KBM-7 (cell line): ENCODE results near the gene ANKRD34B.

Experiments
- DNase-seq: peaks from one replicate; pipeline ENCODE4 v3.0.0-alpha.2; 2015
- in situ Hi-C: fragments of 300-500 bp; cut with MboI; formaldehyde crosslinking; loops from 2 replicates; pipeline ENCODE4 v1.14.3; 2020; ENCODE audit warnings: low sequenced_read_pairs, low pct_unique_long_range_greater_than_20kb, mixed read lengths

The ANKRD34B gene

DNA sequence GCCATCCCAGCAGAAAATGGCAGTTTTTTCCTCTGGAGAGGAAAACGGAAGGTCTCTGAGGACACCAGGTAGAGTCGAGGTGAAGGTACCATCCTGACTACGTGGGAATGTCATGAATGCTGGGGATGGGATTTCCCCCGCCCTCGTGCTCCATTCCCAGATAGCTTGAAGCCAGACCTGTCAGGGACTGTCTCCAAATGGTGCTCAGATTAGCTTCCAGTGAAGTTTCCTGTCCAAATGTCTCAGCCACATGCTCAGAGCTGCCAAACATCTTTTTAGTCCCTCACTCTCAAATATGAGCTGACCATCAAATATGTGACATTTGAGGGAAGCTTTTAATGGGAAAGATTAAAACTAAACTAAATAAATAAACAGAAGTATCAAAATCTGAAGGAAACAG is 7.6 kb upstream of the ANKRD34B start:
- in situ Hi-C loops: no loop called here
- DNase-seq: no peak

DNA sequence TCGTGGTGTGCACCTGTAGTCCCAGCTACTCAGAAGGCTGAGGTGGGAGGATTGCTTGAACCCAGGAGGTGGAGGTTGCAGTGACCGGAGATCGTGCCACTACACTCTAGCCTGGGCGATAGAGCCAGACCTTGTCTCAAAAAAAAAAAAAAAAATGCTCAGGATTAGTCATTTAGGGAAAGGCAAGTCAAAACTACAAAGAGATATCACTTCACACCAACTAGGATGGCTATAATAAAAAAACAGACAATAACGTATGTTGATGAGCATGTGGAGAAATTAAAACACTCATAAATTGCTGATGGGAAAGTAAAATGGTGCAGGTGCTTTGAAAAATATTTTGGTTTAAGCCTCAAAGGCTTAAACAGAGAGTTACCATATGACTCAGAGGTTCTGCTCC is 6.3 kb upstream of the ANKRD34B start:
- no peak for DNase-seq
- in situ Hi-C loops: no loop called here

DNA sequence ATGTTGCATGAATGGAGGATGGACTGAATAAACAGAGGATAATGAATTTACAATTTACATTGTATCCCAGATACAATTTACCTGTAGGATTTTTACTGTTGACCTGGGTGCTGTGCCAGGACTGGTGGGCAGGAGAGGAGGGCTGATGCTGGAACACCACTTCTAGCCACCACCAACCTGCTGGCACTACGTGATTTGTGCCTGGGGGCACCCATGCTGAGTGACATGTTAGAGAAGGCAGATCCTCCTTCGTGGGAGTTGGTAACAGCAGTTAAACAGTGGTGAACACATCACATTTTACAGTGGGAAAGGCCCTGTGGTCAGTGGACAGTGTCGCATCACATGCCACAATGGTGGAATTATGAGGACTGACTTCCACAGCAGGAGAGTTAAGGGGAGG is 3.0 kb upstream of the ANKRD34B start:
- in situ Hi-C loops: no loop called here
- DNase-seq: no peak

DNA sequence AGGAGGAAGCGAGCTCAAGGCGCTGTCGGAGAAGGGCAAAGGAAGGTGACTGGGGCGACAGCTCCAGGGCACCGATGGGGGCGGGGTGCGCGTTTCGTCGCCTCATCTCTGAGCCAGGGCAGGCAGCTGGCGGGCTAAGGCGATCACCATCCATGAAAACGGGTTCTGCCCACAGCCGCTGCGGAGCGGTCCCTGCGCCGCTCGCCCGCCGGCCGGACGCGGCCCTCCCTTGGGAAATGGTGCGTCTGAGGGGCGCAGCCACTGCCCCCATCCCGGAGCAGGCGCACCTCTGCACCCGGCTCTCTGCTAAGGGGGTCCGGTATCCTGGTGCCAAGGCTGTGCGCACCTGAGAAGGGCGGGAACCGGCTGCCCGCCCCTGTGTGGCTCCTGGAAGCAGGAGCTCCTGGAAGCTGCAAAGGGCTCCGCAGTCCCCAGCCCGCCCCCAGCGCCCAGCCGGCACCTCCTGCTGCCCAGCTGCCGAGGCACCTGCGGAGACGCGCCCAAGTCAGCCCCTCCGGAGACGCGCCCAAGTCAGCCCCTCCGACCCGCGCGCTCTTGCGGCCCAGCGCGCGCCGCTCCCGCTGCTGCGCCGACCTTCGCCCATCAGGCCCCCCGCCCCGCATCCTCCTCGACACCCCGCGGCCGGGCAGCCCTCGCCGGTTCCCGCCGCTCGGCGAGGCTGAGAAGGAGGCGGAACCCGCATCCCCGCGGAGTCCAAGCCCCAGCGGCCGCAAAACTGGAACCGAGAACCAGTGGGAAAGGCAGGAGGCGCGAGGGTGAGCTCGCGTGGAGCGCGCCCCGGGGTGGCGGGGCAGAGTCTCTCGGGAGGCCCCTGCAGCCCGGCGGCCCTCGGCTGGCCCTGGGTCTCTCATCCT is 757 bp downstream of the ANKRD34B start:
- in situ Hi-C loops: no loop called here

DNA sequence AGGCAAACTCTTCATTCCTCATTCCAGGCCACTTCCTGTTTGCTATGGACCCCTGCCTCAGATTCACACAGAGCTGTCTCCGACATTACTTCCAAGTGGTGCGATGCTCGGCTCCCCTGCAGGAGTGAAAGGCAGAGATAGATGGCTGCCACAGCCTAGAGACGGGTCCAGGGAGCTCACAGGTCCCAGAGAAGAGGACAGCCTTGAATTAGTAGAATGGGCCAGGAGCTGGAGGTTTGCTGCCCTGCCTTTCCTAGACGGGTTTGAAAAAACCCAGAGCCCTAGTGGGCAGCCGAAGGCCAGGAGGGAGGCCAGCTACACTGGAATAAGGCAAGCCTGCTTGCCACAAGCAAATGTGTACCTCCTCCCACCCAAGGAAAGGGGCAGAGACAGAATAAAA is 1.8 kb downstream of the ANKRD34B start:
- DNase-seq: no peak

More for the DNA sequence above, 757 bp downstream of the ANKRD34B start:
- DNase-seq: no peak

DNA sequence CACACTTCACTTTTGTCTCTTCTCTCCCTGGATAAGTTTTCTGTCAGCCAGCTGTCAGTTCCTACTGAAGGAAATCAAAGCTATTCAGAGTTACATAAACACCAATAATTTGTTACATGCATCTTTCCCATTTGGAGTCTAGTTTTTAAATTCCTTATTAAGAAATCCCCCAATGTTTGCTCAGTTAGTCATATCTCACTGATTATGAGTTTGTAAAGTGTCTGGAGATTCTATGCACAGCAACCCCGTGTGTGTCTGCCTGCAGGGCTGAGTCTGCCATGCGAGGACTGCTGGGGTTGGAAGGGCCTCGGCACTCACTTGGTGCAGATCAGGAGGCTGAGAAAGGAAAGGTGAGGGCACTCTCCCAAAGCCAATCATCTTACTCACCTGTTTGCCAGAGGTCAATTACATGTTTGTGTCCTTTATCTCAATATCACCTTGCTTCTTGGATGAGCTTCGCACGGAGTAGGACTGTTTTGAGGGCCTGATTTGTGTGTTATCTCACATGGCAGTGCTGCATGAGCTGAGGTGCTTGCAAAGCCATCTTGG is 3.3 kb downstream of the ANKRD34B start:
- in situ Hi-C loops: no loop called here
- DNase-seq: no peak

More for the DNA sequence above, 1.8 kb downstream of the ANKRD34B start:
- in situ Hi-C loops: no loop called here

DNA sequence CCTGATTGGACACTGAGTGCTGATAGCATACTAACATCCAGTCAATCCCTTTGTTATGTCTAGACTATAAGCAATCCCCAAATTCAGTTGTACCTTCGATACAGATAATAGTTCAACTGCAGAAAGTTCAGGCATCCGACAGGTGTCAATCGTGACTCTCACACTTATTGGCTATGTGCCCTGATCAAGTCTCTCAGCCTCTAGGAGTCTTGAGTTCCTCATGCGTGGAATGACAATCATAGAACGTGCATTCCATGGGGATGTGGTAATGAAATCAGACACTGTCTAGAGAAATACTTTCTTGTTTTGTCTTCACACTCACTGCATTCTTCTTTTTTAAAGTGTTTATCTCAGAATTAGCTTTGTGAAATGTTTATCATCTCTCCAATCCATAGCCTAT is 4.8 kb downstream of the ANKRD34B start:
- DNase-seq: no peak
- in situ Hi-C loops: no loop called here

DNA sequence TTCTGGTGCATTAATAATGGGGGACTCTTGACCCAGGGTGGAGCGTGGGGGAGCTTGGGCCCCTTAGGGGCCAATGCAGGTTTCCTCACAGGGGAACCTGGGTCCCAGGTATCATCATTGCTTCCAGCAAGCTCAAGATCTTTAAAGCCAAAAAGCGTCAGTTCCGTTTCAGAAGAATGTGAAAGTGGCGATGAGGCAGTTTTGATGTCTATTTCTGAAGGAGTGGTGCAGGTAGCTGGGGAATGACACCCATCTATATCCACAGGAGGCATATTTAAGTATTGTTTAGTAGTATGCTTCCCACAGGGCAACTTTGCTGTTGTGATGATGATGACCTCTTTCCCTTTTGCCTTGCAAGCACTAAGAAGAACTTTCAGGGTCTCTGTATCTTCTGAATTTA is 10.8 kb downstream of the ANKRD34B start:
- in situ Hi-C loops: no loop called here
- no peak for DNase-seq

DNA sequence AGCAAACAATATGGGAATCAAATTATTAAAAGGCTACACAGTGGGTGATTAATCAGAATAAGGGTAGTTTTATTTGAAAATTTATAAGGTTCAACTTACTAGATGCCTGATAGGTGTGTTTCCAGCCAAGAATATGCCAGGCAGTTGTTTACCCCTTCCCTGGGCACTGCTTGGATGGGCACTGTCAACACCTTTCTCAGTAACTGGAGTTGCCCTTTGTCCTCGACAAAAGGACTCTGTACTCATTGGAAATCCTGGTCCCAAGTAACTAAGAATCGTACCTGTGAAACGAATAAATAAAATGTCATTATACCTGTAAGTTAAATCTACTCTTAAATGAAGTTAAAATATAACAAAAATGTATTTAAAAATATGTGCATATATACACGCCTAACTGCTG is 15.0 kb downstream of the ANKRD34B start:
- no peak for DNase-seq
- in situ Hi-C loops: no loop called here

DNA sequence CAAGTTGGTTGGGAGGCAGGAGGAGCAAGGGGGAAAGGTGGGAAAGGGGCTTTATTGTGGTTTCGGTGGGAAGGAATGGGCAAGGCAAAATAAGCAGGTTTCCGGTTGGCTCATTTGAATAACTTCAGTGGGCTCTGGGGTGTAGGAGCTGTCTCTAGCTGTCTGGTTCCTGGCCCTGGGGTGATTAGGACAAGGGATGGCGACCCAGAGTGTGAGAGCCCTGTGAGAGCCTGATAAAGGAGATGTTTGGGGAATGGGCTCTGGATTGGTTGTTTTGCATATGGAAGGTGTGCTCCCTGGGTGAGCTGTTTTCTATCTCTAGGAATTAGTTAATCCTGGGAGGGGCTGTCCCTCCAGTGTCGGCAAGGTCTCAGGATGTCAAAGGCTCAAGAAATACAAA is 15.4 kb downstream of the ANKRD34B start:
- DNase-seq: no peak
- in situ Hi-C loops: no loop called here

DNA sequence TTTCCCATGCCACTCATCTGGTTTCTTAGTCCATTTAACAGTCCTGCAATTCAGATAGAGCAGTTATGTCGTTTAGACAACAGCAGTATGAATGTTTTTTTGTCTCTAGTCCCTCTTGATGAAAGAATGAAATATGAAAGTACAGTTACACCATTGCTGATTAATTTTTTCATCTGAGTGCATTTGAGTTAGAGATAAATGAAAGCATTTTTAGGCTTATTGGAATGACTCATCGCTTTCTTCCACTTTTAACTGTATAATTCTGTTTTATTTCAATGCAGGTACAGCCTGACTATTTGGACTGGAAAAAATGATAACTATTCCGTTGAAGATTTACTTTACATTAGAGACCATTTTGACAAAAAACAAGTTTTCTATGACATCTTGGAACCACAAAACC is 28.7 kb downstream of the ANKRD34B start:
- in situ Hi-C loops: no loop called here
- no peak for DNase-seq

DNA sequence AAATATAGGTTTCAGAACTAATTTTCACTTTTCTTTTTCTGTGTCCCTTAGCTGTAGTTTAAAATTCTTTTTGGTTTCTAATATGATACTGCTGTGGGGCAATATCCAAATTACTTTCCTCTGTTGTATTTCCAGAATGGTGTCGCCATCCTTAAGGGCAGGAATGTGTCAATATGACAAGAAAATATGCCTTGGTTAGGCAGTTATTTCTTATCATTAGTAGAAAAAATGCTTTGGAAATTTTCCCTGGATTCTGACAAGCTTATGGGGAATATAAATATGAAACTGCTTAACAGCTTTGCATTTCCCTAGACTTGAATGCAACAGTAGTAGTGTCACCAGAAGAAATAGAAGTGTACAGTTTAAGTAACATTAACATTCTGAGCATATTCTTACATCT is 29.4 kb downstream of the ANKRD34B start:
- DNase-seq: no peak
- in situ Hi-C loops: no loop called here

DNA sequence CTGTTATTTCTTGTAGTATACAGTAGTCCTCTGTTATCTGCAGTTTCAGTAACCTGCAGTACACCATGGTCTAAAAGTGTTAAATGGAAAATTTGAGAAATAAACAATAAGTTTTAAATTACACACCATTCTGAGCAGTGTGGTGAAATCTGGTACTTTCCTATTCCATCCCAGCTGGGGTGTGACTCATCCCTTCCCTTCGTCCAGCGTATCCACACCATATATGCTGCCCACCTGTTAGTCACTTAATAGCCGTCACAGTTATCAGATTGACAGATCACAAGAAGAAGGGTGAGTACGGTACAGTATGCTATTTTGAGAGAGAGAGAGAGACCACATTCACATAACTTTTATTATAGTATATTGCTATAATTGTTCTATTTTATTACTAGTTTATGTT is 53.3 kb downstream of the ANKRD34B start:
- in situ Hi-C loops: no loop called here
- no peak for DNase-seq

DNA sequence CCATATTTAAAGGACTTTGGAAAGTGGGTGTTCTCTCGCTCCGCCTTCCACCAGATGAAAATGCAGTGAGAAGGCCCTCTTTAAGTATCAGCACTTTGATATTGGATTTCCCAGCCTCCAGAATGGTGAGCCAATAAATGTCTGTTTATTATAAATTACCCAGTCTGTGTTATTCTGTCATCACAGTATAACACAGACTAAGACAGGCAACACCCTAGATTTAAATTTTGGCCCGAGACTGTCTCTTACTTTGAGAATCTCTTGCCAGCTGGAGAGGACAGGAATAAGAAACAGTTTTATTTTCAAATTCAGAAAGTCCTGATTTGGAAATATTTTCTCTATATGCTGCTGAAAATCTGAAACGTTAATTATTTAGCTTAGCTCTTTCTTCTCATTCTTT is 60.7 kb downstream of the ANKRD34B start:
- in situ Hi-C loops: no loop called here
- DNase-seq: no peak

DNA sequence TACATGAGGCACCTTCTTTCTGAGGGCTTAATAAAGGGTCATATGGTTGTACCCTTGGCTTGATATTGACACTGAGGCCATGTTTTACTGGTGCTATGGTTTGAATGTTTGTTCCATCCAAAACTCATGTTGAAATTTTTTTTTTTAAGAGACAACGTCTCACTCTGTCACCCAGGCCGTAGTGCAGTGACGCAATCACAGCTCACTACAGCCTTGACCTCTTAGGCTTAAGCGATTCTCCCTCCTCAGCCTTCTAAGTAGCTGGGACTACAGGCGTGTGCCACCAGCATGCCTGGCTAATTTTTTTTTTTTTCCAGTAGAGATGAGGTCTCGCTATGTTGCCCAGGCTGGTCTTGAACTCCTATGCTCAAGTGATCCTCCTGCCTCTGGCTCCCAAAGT is 61.2 kb downstream of the ANKRD34B start:
- in situ Hi-C loops: no loop called here
- DNase-seq: no peak

DNA sequence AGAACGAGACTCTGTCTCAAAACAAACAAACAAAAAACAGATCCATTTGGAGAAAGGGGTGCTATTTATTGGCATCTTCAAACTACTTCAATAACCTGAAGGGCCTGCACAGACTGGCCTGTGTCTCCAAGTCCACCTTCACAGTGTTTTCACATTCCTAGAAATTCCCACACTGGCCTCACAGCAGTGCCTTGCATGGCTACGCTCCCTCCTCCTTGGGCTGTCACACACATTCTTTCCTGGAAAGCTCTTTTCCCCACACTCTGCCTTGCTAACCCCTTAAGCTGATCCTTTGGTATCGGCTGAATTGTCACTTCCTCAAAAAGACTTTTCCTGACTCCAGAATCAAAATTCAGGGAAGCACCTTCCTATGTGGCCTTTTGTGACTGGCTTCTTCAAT is 62.4 kb downstream of the ANKRD34B start:
- in situ Hi-C loops: no loop called here
- DNase-seq: no peak
